Skin of body (tissue), 1 donor: ENCODE data around the gene GAB2. TPM values are rescaled to one million over a fixed set of nuclear protein-coding genes. Genes with fewer than 3 reads are reported as not detected.

Experiments
- total RNA-seq: library from RNA; depleted of rRNA; stranded (reverse); fragments of >200 nt; gene quantifications from one replicate; pipeline ENCODE4 v1.2.3, GENCODE V29; 2014

GAB2 gene
- total RNA-seq, 1 donor from 2014 or later: 10.9 TPM

Other genes with a start within 250 kb of the GAB2 start
- 3.1 TPM for gene KCTD21, start 229.2 kb downstream of the GAB2 start, total RNA-seq
- gene USP35, start 228.9 kb downstream of the GAB2 start, total RNA-seq: 3.3 TPM
- gene NARS2, start 157.0 kb upstream of the GAB2 start, total RNA-seq: 17.3 TPM